Ishikawa (cell line): ENCODE results near the gene FAM168A.

Experiments
- FOXM1 ChIP-seq: IDR thresholded peaks from 2 replicates; pipeline ENCODE4 v1.6.1; 2012; ENCODE audit warnings: low read depth, borderline replicate concordance
- NFIC ChIP-seq: IDR thresholded peaks from 2 replicates; pipeline ENCODE4 v1.6.1; 2012
- TAF1 ChIP-seq: IDR thresholded peaks from 2 replicates; pipeline ENCODE4 v1.6.1; 2012; ENCODE audit warnings: low read depth, mild to moderate bottlenecking
- YY1 ChIP-seq: IDR thresholded peaks from 2 replicates; pipeline ENCODE4 v1.6.1; 2012; ENCODE audit warnings: low read depth
- ZBTB7A ChIP-seq: IDR thresholded peaks from 2 replicates; pipeline ENCODE4 v1.6.1; 2012; ENCODE audit warnings: low read depth
- TF ChIP-seq, protein P1 (sequence below): IDR thresholded peaks from 2 replicates; pipeline ENCODE4 v1.6.1; 2012; ENCODE audit warnings: low read depth, mild to moderate bottlenecking

DNA sequence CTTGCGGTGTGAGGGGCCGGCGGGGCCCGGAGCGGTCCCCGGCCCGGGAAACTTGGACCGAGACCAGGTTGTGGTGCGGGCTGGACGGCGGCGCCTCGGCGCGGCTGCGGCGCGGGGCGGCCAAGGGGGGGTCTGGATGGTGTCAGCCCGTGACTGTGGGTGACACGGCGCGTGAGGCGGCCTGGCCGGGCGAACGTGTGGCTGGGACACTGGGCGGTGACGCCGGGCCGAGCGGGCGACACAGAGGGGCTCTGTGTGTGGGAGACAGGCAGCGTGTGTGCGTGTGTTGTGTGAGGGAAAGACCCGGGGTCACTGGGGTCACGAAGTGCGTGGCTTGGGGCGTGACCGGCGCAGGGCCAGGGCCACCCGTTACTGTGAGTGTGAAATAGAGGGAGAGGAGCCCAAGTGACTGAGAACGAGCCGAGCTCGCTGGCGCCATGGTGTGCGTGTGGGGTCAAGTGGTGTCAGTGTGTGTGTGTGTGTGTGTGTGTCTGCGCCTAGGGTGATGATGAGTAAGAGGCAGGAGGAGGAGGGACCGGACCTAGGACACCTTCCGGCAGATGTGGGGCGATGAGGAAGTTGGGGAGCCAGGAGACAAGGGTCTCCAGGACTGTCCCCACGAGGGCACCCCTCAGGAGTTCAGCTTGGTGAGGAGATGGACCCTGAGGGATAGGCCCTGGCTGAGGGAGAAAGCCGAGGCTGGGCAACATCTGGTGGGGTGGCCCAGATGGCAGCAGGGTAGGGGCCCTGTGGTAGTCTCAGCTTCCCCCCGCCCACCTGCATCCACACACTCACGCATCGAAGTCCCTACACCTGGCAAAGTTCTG, 220.9 kb downstream of the FAM168A start:
- TF ChIP-seq YY1 (no peak), ZBTB7A (no peak), TAF1 (no peak), FOXM1 (no peak), NFIC (0 out of 2 replicates have a peak, but pooled peaks have one; percentile 15)
- TF ChIP-seq, protein P1, sequence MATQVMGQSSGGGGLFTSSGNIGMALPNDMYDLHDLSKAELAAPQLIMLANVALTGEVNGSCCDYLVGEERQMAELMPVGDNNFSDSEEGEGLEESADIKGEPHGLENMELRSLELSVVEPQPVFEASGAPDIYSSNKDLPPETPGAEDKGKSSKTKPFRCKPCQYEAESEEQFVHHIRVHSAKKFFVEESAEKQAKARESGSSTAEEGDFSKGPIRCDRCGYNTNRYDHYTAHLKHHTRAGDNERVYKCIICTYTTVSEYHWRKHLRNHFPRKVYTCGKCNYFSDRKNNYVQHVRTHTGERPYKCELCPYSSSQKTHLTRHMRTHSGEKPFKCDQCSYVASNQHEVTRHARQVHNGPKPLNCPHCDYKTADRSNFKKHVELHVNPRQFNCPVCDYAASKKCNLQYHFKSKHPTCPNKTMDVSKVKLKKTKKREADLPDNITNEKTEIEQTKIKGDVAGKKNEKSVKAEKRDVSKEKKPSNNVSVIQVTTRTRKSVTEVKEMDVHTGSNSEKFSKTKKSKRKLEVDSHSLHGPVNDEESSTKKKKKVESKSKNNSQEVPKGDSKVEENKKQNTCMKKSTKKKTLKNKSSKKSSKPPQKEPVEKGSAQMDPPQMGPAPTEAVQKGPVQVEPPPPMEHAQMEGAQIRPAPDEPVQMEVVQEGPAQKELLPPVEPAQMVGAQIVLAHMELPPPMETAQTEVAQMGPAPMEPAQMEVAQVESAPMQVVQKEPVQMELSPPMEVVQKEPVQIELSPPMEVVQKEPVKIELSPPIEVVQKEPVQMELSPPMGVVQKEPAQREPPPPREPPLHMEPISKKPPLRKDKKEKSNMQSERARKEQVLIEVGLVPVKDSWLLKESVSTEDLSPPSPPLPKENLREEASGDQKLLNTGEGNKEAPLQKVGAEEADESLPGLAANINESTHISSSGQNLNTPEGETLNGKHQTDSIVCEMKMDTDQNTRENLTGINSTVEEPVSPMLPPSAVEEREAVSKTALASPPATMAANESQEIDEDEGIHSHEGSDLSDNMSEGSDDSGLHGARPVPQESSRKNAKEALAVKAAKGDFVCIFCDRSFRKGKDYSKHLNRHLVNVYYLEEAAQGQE: no peak
